Naive thymus-derived CD4-positive, alpha-beta T cell (primary cell): ENCODE data around the gene ZBTB7C. TPM values are rescaled to one million over a fixed set of nuclear protein-coding genes. Genes with fewer than 3 reads are reported as not detected.

Source experiments
- ATAC-seq: fragments of 150-1000 bp; cut with Tn5 transposase; 2 replicates; pipeline ENCODE4 v1.10.0; 2021; ENCODE audit warnings: mild to moderate bottlenecking, moderate library complexity
- CTCF ChIA-PET: fragments of 350-600 bp; sonication (Branson Sonifier 250); formaldehyde crosslinking; loops from one replicate; lab custom pipeline; 2021; ENCODE audit warnings: antibody characterized with exemption; lab: Charles Lee
- POLR2A ChIA-PET: fragments of 350-600 bp; sonication (Branson Sonifier 250); formaldehyde crosslinking; loops from one replicate; lab custom pipeline; 2021; ENCODE audit warnings: antibody characterized with exemption, inconsistent platforms; lab: Charles Lee
- DNase-seq, 9 donors: peaks; one replicate each; pipeline versions ENCODE4 v3.0.0 to v3.0.0-alpha.2; 2020 to 2022; ENCODE audit warnings: mixed read lengths in 1 of 9
- H3K27ac ChIP-seq: one replicate; pipeline ENCODE4 v1.7.0; 2013; ENCODE audit warnings: mild to moderate bottlenecking, low read depth, low read length, moderate library complexity
- H3K27me3 ChIP-seq, 2 donors: one replicate each; pipeline ENCODE4 v1.7.0; 2013; ENCODE audit warnings: low read length in 2 of 2, mild to moderate bottlenecking in 2 of 2, moderate library complexity in 2 of 2; ENCODE audit not compliant: control insufficient read depth in 2 of 2, insufficient read depth in 2 of 2
- H3K36me3 ChIP-seq, 3 experiments: 1 replicate in 2 of 3; 2 replicates in 1 of 3; pipeline ENCODE4 v1.7.0; 2013; ENCODE audit warnings: low read length in 3 of 3, mild to moderate bottlenecking in 3 of 3, moderate library complexity in 1 of 3; ENCODE audit not compliant: insufficient read depth in 3 of 3, control insufficient read depth in 2 of 3
- H3K4me1 ChIP-seq, 2 donors: one replicate each; pipeline ENCODE4 v1.7.0; 2013; ENCODE audit warnings: low read length in 2 of 2, mild to moderate bottlenecking in 2 of 2, moderate library complexity in 1 of 2; ENCODE audit not compliant: control insufficient read depth in 2 of 2, insufficient read depth in 2 of 2
- H3K4me3 ChIP-seq: 2 replicates; pipeline ENCODE4 v1.7.0; 2013; ENCODE audit warnings: mild to moderate bottlenecking, low read length
- H3K9me3 ChIP-seq, 3 experiments: 1 replicate in 2 of 3; 2 replicates in 1 of 3; pipeline ENCODE4 v1.7.0; 2013; ENCODE audit warnings: low read length in 3 of 3; ENCODE audit not compliant: control insufficient read depth in 2 of 3
- H3K27ac Mint-ChIP-seq, 9 donors: one replicate each; pipeline ENCODE4 v1.8.0; 2020 to 2022; ENCODE audit warnings: mixed read lengths in 9 of 9, mild to moderate bottlenecking in 8 of 9, moderate library complexity in 5 of 9, inconsistent platforms in 2 of 9
- H3K27me3 Mint-ChIP-seq, 5 donors: one replicate each; pipeline ENCODE4 v1.8.0; 2021 to 2022; ENCODE audit warnings: mixed read lengths in 5 of 5, mild to moderate bottlenecking in 1 of 5
- H3K36me3 Mint-ChIP-seq, 5 donors: one replicate each; pipeline ENCODE4 v1.8.0; 2020 to 2022; ENCODE audit warnings: mixed read lengths in 5 of 5, mild to moderate bottlenecking in 3 of 5, inconsistent platforms in 1 of 5
- H3K4me1 Mint-ChIP-seq, 7 donors: one replicate each; pipeline ENCODE4 v1.8.0; 2020 to 2022; ENCODE audit warnings: mixed read lengths in 7 of 7, mild to moderate bottlenecking in 3 of 7, inconsistent platforms in 1 of 7
- H3K4me3 Mint-ChIP-seq, 10 donors: one replicate each; pipeline ENCODE4 v1.8.0; 2020 to 2022; ENCODE audit warnings: mild to moderate bottlenecking in 10 of 10, mixed read lengths in 10 of 10, moderate library complexity in 6 of 10, inconsistent platforms in 2 of 10
- H3K9me3 Mint-ChIP-seq, 11 donors: one replicate each; pipeline ENCODE4 v1.8.0; 2020 to 2022; ENCODE audit warnings: mixed read lengths in 11 of 11, mild to moderate bottlenecking in 4 of 11, inconsistent platforms in 1 of 11, moderate library complexity in 1 of 11
- intact Hi-C, 2 donors: fragments of 100-400 bp; cut with micrococcal nuclease; formaldehyde crosslinking; loops; one replicate each; pipeline ENCODE4 v1.15.1; 2023
- polyA plus RNA-seq, 2 donors: library from polyadenylated mRNA; unstranded; fragments of 300-500 nt; fragmentation: Illumina TruSeq; gene quantifications; one replicate each; pipeline ENCODE4 v1.2.3, GENCODE V29; 2021
- total RNA-seq, 6 experiments: library from RNA in 5 of 6; stranded (reverse) in 5 of 6; gene quantifications; 1 replicate in 5 of 6; 2 replicates in 1 of 6; pipeline ENCODE4 v1.2.3 and lab custom pipeline; 2021 to 2026

ZBTB7C gene
- total and polyA plus RNA-seq, 7 experiments from 2014 or later: 0.51 TPM; not detected in 6

GRCh38 chr18:48216639-48217257 lies 192.4 kb downstream of the ZBTB7C start:
- POLR2A ChIA-PET: no interaction called here
- CTCF ChIA-PET: no interaction called here
- Mint-ChIP-seq H3K27ac (no peak overlapping the region), H3K36me3 (no peaks in the 10 kb centered on the region), H3K27me3 (peaks cover 0 to 20% (median 11%) of the 10 kb centered on the region in 5 donors), H3K9me3 (peaks cover 0 to 1% (median 0%) of the 10 kb centered on the region in 11 donors), H3K4me1 (peaks cover 0 to 3% (median 0%) of the 10 kb centered on the region in 7 donors), H3K4me3 (no peak overlapping the region)
- H3K27me3 ChIP-seq: no peaks in the 10 kb centered on the region
- DNase-seq (no peak), ATAC-seq (no peak)
- H3K4me3 ChIP-seq: no peak overlapping the region
- H3K36me3 ChIP-seq: no peaks in the 10 kb centered on the region
- no peaks in the 10 kb centered on the region for H3K9me3 ChIP-seq
- no peaks in the 10 kb centered on the region for H3K4me1 ChIP-seq
- intact Hi-C loops: no loop called here
- H3K27ac ChIP-seq: no peak overlapping the region

GRCh38 chr18:48215876-48216638 lies 193.1 kb downstream of the ZBTB7C start:
- no peak for ATAC-seq
- H3K36me3 Mint-ChIP-seq: no peaks in the 10 kb centered on the region
- no peak overlapping the region for H3K27ac Mint-ChIP-seq
- peaks cover 0 to 1% (median 0%) of the 10 kb centered on the region in 11 donors for H3K9me3 Mint-ChIP-seq
- no peaks in the 10 kb centered on the region for H3K9me3 ChIP-seq
- H3K27me3 Mint-ChIP-seq: peaks cover 3 to 25% (median 11%) of the 10 kb centered on the region in 5 donors
- intact Hi-C loops: no loop called here
- no peaks in the 10 kb centered on the region for H3K36me3 ChIP-seq
- no peaks in the 10 kb centered on the region for H3K4me1 ChIP-seq
- no peak overlapping the region for H3K4me3 Mint-ChIP-seq
- peaks cover 0 to 3% (median 0%) of the 10 kb centered on the region in 7 donors for H3K4me1 Mint-ChIP-seq
- no peak overlapping the region for H3K27ac ChIP-seq
- ChIA-PET CTCF (no interaction called here), POLR2A (no interaction called here)
- no peak for DNase-seq
- no peak overlapping the region for H3K4me3 ChIP-seq
- no peaks in the 10 kb centered on the region for H3K27me3 ChIP-seq

- ATAC-seq (no peak), DNase-seq (no peak)
- no peak overlapping the region for H3K27ac ChIP-seq
- H3K36me3 Mint-ChIP-seq: no peaks in the 10 kb centered on the region
- no peak overlapping the region for H3K27ac Mint-ChIP-seq
- CTCF ChIA-PET: no interaction called here
- no peak overlapping the region for H3K4me3 ChIP-seq
- peaks cover 8 to 41% (median 9%) of the 10 kb centered on the region in 5 donors for H3K27me3 Mint-ChIP-seq
- no peaks in the 10 kb centered on the region for H3K36me3 ChIP-seq
- no peaks in the 10 kb centered on the region for H3K4me1 ChIP-seq
- H3K27me3 ChIP-seq: no peaks in the 10 kb centered on the region
- H3K9me3 Mint-ChIP-seq: peaks cover 0 to 2% (median 0%) of the 10 kb centered on the region in 11 donors
- POLR2A ChIA-PET: no interaction called here
- intact Hi-C loops: no loop called here
- H3K4me3 Mint-ChIP-seq: no peak overlapping the region
- peaks cover 0 to 1% (median 0%) of the 10 kb centered on the region in 7 donors for H3K4me1 Mint-ChIP-seq
- no peaks in the 10 kb centered on the region for H3K9me3 ChIP-seq
Observed at GRCh38 chr18:48213791-48214190, 195.4 kb downstream of the ZBTB7C start.

- Histone ChIP-seq H3K4me3 (no peak overlapping the region), H3K36me3 (no peaks in the 10 kb centered on the region), H3K4me1 (no peaks in the 10 kb centered on the region), H3K27me3 (no peaks in the 10 kb centered on the region), H3K27ac (no peak overlapping the region), H3K9me3 (no peaks in the 10 kb centered on the region)
- Mint-ChIP-seq H3K27ac (no peak overlapping the region), H3K27me3 (peaks cover 13 to 54% (median 25%) of the 10 kb centered on the region in 5 donors), H3K4me1 (peaks cover 0 to 4% (median 0%) of the 10 kb centered on the region in 7 donors), H3K9me3 (peaks cover 0 to 2% (median 0%) of the 10 kb centered on the region in 11 donors), H3K4me3 (no peak overlapping the region), H3K36me3 (no peaks in the 10 kb centered on the region)
- ChIA-PET CTCF (no interaction called here), POLR2A (interaction anchor here (0.6 kb wide), 1 partner anchor 35 kb away, joined by 3 read pairs; no protein-coding TSS in a partner anchor)
- ATAC-seq: no peak
- no peak for DNase-seq
- intact Hi-C loops: no loop called here
Observed at GRCh38 chr18:48208432-48209140, 200.6 kb downstream of the ZBTB7C start.

GRCh38 chr18:48207733-48208132 lies 201.4 kb downstream of the ZBTB7C start:
- H3K4me3 Mint-ChIP-seq: no peak overlapping the region
- peaks cover 0 to 6% (median 0%) of the 10 kb centered on the region in 7 donors for H3K4me1 Mint-ChIP-seq
- peaks cover 13 to 49% (median 25%) of the 10 kb centered on the region in 5 donors for H3K27me3 Mint-ChIP-seq
- ATAC-seq (no peak), DNase-seq (no peak)
- Histone ChIP-seq H3K9me3 (no peaks in the 10 kb centered on the region), H3K36me3 (no peaks in the 10 kb centered on the region), H3K27me3 (no peaks in the 10 kb centered on the region), H3K4me1 (no peaks in the 10 kb centered on the region), H3K4me3 (no peak overlapping the region), H3K27ac (no peak overlapping the region)
- no peaks in the 10 kb centered on the region for H3K36me3 Mint-ChIP-seq
- ChIA-PET POLR2A (no interaction called here), CTCF (interaction anchor here (0.6 kb wide), 1 partner anchor 241 kb away, joined by 3 read pairs; no protein-coding TSS in a partner anchor)
- intact Hi-C loops: no loop called here
- H3K9me3 Mint-ChIP-seq: peaks cover 0 to 2% (median 0%) of the 10 kb centered on the region in 11 donors
- H3K27ac Mint-ChIP-seq: no peak overlapping the region

GRCh38 chr18:48206887-48207286 lies 202.3 kb downstream of the ZBTB7C start:
- no peak for ATAC-seq
- no peak overlapping the region for H3K4me3 ChIP-seq
- CTCF ChIA-PET: no interaction called here

More at GRCh38 chr18:48206887-48207286, 202.3 kb downstream of the ZBTB7C start:
- intact Hi-C loops: no loop called here
- Mint-ChIP-seq H3K9me3 (peaks cover 0 to 2% (median 0%) of the 10 kb centered on the region in 11 donors), H3K27ac (no peak overlapping the region), H3K27me3 (peaks cover 16 to 49% (median 28%) of the 10 kb centered on the region in 5 donors), H3K4me1 (peaks cover 0 to 6% (median 0%) of the 10 kb centered on the region in 7 donors), H3K36me3 (no peaks in the 10 kb centered on the region), H3K4me3 (no peak overlapping the region)
- H3K4me1 ChIP-seq: no peaks in the 10 kb centered on the region
- no peaks in the 10 kb centered on the region for H3K9me3 ChIP-seq
- POLR2A ChIA-PET: no interaction called here
- no peaks in the 10 kb centered on the region for H3K27me3 ChIP-seq
- no peak overlapping the region for H3K27ac ChIP-seq
- no peak for DNase-seq
- H3K36me3 ChIP-seq: no peaks in the 10 kb centered on the region
